ENCODE measurements around the gene TMEM120B.
"Not testable (repeated sequence)": the region's sequence is repeated elsewhere in the genome, so short reads cannot be mapped to it uniquely, and the experiment has no call there.

TMEM120B gene

DNA sequence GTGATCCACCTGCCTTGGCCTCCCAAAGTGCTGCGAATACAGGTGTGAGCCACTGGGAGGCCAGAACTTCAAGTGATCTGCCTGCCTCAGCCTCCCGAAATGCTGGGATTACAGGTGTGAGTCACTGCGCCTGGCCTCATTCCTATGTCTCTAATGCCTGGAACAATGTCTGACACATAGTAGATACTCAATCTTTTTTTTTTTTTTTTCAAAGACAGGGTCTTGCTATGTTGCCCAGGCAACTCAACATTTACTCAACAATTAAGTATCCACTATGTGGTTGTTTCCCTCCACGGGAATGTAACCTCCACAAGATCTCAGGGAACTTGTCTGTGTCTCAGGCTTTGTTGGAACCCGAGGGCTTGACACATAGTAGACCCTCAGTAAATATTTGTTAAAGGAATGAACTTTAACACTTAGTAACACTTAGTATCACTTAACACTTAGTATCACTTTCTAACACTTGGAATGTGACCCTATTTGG, 3.0 kb upstream of the TMEM120B start:
- no peak for DNase-seq

GRCh38 chr12:121711361-121712189, 977 bp upstream of the TMEM120B start:
- DNase-seq = no peak

- DNase-seq = no peak
These were observed 427 bp upstream of the TMEM120B start for GRCh38 chr12:121712190-121712460.

GRCh38 chr12:121713257-121713777, 765 bp downstream of the TMEM120B start:
- DNase-seq = no peak

DNA sequence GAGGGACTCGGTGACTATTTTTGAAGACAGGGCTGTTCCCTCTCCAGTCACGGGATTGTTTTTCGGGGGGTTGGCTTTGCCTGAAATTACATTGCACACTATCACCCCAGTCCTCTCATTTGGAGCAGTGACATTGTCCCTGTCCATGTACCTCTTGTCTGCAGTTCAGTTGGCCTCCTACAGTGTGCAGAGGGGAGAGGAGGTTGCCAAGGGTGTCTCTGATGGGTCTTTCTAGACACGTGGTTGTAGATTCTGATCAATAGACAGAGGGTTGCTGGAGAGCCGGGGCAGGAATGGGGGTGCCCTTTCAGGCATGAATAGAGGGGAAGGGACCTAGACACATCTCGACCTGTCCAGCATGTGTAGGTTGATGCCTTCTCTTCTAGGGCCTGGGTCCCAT, 1.2 kb downstream of the TMEM120B start:
- DNase-seq = no peak

GRCh38 chr12:121715055-121715454, 2.5 kb downstream of the TMEM120B start:
- DNase-seq = not testable (repeated sequence)

GRCh38 chr12:121715862-121716435, 3.4 kb downstream of the TMEM120B start:
- DNase-seq = no peak

DNA sequence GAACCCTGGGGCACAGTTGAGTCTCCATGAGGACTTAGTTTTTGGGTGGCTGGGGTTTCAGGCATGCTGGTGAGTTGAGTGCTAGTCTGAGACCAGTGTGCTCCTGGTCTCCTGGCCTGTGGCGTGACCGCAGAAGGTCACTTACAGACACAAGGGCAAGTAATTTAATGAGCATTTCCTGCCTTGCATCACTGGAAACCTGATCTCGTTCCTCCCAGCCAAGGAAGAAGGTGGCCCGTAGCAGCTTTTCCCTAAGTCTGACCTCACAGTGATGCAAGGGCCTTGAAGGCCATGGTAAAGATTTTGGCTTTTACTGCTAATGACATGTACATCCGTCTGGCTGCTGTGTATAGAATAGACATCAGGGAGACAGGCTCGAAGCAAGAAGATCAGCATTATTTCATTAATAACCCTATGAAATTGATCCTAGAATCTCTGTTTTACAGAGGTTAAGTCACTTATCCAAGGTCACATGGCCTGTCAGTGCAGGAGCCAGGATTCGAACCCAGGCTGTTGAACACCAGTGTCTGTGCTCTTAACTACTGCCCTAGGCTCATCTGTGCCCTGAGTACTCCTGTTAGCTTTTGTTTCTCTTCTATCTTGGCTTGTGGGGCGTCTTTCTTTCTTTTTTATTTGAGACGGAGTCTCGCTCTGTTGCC, 4.6 kb downstream of the TMEM120B start:
- DNase-seq = no peak

- no peak for DNase-seq
These were observed 6.2 kb downstream of the TMEM120B start for GRCh38 chr12:121718653-121719239.

GRCh38 chr12:121719926-121720414, 7.4 kb downstream of the TMEM120B start:
- DNase-seq = no peak

DNA sequence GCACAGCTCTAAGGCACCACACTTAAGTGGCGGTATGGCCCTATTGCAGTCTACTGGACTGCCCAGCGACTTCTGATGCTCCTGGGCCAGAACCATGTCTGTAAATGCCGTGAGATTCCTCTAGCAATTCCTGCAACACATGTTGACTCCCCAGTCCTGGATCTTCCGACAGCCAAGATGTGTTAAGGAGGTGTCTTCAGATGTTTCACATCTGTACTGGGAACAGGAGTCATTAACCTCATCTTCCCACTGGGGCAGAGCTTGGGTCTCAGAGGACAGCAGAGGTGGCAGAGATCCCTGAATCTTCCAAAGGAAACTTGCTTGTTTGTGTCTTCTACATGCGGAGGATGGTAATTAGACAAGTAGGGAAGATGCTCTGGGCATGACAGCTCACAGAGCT, 8.2 kb downstream of the TMEM120B start:
- DNase-seq = no peak

DNA sequence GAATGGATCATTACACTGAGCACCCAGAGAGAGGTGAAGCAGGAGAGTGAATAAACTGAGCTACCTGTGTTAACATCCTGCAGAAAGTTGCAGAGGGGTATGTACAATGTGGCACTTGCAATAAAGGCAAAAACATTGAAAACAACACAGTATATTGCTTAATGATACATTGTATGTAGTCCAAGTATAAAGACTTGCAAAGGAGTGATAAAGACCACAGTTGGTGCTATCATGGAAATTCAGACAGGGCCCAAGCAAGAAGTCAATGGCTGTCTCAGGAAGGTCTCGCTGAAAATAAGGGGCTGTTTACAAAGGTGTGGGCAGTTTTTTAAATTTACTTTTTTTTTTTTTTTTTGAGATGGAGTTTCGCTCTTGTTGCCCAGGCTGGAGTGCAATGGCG, 10.0 kb downstream of the TMEM120B start:
- DNase-seq = no peak

DNA sequence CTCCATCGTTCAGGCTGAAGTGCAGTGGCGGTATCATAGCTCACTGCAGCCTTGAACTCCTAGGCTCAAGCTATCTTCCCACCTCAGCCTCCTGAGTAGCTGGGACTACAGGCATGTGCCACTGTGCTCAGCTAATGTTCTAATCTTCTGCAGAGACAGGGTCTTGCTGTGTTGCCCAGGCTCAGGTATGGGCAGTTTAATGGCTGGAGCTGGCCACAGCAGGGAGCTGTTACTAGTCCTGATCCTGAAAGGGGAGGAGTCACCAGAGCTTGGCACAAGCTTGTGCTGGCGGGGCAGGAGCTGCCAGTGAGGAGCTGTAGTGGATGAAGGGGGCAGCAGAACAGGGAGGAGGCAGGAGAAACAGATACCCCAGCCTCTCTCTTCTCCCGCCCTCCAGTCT, 10.6 kb downstream of the TMEM120B start:
- no peak for DNase-seq

DNA sequence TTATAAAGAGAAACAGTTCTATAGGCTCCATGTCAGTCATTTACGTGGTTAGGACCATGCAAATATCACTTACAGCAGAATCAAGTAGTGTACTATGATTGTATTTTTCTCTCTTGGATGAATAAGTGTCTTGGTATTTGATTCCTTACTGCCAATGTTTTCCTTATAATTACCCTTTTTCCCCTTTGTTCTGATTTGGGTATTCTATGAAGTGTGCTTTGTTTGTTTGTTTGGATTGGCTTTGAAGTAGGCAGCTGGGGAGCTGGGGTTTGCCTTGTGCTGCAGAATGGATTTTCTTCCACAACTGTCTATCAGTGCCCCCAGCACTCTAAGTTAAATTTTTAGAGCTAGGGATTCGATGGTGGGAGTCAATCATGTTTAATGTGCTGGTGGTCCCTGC, 12.4 kb downstream of the TMEM120B start:
- DNase-seq = no peak

- no peak for DNase-seq
These were observed 12.9 kb downstream of the TMEM120B start for GRCh38 chr12:121725423-121725822.

GRCh38 chr12:121729021-121729420, 16.5 kb downstream of the TMEM120B start:
- no peak for DNase-seq

DNA sequence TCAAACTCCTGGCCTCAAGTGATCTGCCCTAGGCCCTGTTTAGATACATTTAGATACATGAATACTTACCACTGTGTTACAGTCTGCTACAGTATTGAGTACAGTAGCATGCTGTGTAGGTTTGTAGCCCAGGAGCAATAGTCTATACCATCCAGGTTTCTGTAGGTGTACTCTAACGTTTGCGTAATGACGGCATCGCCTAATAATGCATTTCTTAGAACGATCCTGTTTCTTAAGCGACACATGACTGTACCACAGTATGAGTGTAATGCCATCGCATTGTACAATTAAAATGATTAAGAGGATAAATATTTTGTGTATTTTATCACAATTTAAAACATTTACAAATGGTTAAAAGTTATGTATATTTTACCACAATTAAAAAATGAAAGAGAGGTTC, 18.9 kb downstream of the TMEM120B start:
- no peak for DNase-seq

DNA sequence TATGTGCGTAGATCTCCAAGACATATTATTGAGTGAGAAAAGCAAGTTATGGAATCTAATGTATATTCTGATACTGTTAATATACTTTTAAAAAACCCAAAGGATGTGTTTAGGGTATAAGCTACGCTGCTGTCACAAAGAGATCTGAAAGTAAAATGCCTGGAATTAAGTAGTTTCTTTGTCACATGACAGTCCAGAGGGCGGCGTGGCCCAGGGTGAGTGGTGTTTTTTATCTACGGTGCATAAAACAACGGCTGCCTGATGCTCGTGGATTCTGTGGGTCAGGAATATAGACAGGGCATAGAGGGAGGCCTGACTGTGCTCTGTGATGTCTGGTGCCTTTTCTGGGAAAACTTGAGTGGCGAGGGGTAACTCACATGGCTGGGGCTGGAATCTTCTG, 21.3 kb downstream of the TMEM120B start:
- DNase-seq = no peak

GRCh38 chr12:121738340-121738858, 25.8 kb downstream of the TMEM120B start:
- DNase-seq = no peak

DNA sequence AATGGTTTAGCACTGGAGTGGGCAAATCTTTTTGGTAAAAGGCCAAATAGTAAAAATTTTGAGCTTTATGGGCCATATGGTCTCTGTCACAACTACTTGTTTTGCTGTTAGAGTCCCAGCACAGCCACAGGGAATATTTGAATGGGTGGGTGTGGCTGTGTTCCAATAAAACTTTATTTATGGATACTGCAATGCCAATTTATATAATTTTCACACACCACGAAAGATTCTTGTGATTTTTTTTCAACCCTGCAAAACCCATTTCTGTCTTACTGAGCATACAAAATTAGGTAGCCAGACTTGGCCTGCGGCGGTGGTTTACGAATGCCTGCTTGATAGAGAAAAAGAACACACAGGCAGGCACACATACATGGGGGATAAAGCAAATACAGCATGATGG, 28.3 kb downstream of the TMEM120B start:
- DNase-seq = no peak

DNA sequence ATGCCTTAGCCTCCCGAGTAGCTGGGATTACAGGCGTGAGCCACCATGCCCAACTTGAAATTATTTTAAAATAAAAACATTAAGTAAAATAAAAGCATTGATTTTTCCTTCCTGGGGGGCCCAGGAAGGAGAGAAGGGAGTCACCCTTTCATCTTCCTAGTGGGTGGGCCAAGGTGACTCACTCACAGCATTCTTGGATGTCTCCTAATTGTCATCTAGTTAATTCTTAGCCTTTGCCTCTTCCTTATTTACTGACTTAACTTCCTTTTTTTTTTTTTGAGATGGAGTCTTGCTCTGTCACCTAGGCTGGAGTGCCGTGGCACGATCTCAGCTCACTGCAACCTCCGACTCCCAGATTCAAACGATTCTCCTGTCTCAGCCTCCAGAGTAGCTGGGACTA, 29.2 kb downstream of the TMEM120B start:
- no peak for DNase-seq

DNA sequence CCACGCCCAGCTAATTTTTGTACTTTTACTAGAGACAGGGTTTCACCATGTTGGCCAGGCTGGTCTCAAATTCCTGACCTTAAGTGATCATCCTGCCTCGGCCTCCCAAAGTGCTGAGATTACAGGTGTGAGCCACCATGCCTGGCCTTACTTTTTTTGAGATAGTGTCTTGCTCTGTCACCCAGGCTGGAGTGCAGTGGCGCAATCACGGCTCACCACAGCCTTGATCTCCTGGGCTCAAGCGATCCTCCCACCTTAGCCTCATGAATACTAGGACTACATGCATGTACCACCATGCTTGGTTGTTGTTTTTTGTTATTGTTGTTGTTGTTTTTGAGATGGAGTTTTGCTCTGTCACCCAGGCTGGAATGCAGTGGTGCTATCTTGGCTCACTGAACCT, 33.0 kb downstream of the TMEM120B start:
- not testable (repeated sequence) for DNase-seq

- no peak for DNase-seq
These were observed 35.6 kb downstream of the TMEM120B start for GRCh38 chr12:121748218-121748570.
